Measurements from ENCODE around the gene AGAP1.

The AGAP1 gene

DNA sequence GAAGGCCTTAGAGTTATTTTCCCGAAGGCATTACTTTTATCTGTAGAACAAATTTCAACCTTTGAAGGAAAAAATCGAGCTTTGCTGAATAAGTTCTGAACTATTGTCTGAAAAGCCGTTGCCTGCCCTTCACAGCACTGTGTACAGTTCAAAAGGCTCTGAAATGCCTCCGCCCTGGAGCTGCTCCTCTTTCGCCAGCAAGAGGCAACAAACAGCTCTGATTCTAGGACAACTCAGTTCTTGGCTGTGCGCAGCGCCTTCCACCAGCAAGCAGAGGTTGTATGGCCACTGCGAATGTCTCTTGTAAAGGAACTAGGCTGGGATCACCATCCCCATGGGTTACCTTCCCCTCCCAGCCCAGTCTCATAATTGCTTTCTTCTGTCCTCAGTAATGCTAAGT is 365.8 kb downstream of the AGAP1 start:
- DNase-seq, result no peak

DNA sequence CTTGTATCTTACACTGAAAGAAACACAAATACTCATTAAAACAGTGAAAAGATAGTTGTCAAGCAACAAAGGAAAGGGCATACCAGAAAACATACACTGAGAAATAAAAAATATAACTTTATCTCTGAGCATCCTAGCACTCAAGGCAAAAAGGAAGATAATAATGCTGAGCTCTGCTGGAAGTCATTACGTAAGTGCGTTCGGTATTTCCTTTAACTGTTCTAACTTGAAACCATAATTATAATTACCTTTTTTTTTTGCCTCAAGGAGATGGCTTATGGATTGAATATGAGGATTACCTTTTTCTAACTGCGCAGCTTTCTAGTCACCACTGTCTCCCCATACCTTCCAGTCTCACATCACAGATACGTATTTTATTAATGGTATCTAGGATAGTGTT is 366.3 kb downstream of the AGAP1 start:
- no peak for DNase-seq

GRCh38 chr2:235860871-235861270 is 367.0 kb downstream of the AGAP1 start:
- DNase-seq, result no peak

- no peak for DNase-seq
Observed at GRCh38 chr2:235861383-235861782, 367.5 kb downstream of the AGAP1 start.

DNA sequence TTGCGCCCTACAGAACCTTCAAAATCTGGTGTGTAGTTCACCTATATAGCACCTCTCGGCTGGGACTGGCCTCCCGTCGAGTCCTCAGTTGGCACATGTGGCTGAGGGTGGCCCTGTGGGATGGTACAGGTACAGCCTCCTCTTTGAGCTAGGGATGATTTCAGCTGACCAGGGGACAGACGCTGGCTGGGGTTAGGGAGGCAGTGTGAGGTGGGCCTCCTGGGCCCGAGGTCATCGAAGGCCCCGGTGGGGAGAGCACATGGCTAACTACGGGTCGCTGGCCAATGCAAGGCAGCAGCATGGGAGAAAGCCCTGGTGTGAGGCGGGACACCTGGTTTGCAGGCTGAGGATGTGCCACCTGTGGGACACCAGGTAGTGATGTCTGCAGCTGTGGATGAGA is 369.6 kb downstream of the AGAP1 start:
- no peak for DNase-seq

GRCh38 chr2:235864302-235864701 is 370.5 kb downstream of the AGAP1 start:
- no peak for DNase-seq

GRCh38 chr2:235864733-235865515 is 371.1 kb downstream of the AGAP1 start:
- no peak for DNase-seq

GRCh38 chr2:235866373-235866772 is 372.5 kb downstream of the AGAP1 start:
- no peak for DNase-seq

DNA sequence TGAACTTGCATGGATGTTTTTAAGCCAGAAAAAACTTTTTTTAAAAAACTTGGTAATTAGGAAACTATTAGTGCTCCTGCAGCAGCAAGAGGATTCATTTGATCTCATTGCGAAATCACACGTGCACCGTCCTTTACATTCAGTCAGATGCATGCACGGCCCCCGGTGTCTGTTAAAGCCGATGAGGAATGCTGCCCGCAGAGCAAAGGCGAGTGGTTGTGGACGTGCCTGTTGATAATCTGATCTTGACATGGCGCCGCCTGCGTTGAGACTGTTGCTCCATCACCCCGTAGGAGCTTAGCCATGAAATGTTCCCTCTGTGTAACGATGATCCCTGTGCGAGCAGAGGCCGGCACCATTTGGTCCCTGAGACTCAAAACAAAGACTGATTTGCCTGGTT is 374.4 kb downstream of the AGAP1 start:
- no peak for DNase-seq

DNA sequence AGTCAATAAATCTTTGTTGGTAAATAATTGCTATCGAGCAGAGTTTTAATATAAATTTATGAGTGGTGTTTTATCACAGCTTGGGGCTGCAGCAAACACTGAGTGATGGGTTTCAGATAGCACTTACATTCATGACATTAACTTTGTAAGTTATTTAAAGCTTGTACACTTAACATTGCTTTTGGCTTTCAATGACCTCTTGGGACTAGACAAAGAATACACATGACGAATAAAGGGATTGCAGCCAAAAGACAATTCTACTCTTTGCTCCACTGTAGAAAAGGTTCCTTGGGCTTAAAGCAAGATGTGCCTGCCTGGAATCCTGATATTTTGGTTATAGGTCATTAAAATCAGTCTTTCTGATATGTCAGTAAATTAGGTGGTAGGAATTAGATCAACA is 374.8 kb downstream of the AGAP1 start:
- DNase-seq, result no peak

- DNase-seq, result no peak
Observed at GRCh38 chr2:235870515-235870914, 376.7 kb downstream of the AGAP1 start.

DNA sequence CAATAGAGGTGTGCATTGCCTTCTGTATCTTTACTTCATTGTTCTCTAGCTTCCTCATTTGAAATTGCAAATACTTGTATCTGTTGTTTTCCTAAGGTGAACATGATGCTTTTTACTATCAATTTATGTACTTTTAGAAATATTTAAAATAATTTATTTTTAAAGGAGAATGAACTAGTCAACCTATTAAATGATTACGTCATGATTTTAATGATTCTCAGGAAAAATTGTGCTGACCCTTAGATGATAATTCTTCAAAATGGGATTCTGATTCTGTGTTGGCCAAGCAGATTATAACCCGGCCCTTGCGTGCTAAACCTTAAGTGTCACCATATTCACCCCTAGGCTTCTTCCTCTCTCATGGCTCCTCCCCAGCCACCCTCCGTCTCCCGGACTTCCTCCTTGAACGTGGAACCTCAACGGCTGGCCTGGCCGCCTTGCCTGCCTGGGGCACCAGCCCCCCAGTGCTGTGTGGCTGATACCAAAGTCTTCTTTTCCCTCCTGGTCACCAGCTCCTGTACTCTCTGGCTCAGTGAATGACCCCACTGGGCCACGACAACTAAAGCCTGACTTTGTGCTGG is 382.3 kb downstream of the AGAP1 start:
- no peak for DNase-seq

- no peak for DNase-seq
Observed at GRCh38 chr2:235877275-235877802, 383.5 kb downstream of the AGAP1 start.

DNA sequence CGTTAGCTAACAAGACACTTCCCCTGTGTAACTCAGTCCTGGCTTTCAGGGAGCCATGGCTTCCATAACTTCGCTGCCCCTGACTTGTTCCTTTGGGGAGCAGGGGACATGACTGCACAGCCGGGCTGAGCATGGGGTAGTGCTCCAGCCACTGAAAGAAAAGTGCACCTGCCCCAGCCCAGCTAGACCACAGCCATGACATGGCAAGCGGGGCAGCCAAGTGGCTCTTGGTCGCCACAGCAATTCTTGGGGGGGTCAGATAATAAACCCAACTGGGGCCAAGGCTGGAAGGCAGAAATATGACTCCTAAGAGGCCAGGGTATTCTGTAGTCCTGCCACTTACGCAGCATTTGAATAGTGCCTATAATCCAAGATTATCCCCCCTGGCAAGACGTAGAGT is 385.3 kb downstream of the AGAP1 start:
- no peak for DNase-seq

DNA sequence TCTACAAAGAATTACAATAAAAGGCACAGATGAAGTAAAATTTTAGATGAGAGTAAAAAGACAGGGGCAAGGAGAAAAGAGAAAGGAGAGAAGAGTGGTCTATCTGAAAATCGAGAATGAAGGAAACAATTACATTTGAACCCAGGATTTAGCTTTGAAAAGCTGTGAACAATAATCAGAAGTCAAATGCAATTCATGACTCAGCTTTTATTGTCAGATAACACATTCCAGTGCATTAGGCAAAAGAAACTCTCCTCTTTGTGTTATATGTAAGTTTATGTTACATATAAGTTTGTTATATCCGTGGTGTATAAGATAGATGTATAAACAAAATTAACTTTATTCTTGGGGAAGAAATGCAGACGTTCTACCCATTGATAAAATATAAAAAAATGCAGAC is 389.8 kb downstream of the AGAP1 start:
- no peak for DNase-seq

GRCh38 chr2:235889302-235889630 is 395.4 kb downstream of the AGAP1 start:
- no peak for DNase-seq

DNA sequence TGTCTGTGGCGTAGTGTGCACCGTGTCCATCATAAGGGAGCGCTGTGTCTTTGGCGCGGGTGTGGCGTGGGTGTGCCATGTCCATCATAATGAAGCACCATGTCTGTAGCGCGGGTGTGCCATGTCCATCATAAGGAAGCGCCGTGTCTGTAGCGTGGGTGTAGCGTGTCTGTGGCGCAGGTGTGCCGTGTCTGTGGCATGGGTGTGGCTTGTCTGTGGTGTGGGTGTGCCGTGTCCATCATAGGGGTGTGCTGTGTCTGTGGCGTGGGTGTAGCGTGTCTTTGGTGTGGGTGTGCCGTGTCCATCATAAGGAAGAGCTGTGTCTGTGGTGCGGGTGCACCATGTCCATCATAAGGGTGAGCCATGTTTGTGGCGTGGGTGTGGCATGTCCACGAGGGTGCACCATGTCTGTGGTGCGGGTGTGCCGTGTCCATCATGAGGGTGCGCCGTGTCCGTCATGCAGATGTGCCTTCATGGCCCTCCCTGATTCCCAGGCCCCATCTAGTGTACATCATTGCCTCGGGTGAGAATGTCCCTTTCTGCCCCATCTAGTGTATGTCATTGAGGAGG is 399.4 kb downstream of the AGAP1 start:
- DNase-seq, result no peak

GRCh38 chr2:235894839-235895238 is 401.0 kb downstream of the AGAP1 start:
- no peak for DNase-seq

DNA sequence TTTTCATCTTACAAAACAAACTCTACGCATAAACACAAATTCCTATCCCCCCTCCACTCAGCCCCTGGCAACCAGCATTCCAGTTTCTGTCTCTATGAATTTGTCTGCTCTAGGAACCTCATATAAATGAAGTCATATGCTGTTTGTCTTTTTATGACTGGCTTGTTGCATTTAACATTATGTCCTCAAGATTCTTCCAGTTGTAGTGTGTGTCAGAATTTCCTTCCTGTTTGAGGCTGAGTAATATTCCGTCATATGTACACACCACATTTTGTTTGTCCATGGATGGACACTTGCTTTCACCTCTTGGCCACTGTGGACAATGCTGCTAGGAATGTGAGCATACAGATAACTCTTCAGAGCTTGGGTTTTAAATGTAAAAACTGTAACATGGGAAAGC is 402.2 kb downstream of the AGAP1 start:
- DNase-seq, result no peak

GRCh38 chr2:235897992-235898391 is 404.1 kb downstream of the AGAP1 start:
- DNase-seq, result no peak

DNA sequence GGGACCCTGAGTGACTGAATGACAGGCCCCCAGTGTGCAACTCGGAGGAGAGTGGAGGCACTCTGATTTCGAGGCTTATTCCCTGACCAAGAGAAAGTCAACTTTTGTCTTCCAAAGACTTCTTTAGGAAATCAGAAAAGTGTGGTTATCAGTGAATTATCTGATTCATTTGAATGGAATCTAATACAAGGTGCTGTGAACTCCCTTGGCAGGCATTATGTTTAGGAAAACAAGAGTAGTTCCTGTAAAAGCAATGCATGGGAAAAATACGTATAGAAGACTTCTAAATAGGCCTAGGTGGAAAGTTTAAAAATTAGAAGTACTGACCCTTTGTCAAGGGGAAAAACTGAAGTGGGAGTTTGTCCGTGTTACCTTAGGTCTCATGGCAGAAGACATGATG is 404.9 kb downstream of the AGAP1 start:
- DNase-seq, result no peak

GRCh38 chr2:235900631-235901030 is 406.8 kb downstream of the AGAP1 start:
- no peak for DNase-seq

- DNase-seq, result no peak
Observed at GRCh38 chr2:235901243-235901642, 407.4 kb downstream of the AGAP1 start.

DNA sequence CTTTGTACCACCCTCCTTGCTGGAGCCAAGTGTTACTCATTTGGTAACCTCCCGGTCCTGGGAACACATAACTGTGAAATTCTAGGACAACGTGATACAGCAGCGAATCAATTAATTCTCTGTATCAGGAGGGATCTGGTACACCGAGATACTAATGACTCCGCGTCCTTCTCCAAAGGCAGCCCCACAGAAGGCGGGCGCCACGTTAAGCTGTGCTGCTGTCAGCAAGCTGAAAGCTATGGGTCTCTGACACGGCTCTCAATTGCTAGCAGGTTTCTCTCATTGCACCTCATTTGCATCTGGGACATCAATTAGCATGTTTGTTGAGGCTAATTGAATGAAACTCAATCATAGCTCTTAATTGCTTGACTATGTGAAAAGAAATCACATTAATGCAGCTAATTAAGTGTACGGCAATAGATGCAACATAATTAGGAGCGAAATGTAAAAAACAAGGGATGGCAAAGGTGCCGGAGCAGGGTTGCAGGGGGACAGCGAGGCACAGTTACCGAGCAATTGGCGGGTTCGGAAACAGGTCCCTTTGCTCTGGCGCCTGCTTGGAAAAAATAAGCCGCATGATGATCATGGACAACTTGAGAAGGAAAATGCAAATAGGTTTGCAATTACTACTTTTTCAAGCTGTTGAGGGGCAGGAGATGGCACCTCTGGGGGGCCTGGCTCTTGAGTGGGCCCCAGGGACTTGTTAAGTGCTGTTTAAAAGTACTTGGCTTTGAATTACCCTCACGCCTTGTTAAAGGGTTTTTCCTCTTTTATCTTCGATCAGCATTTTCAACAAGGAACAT is 410.1 kb downstream of the AGAP1 start:
- no peak for DNase-seq
